Measurements from ENCODE around the gene UBQLN1.

GRCh38 chr9:83708515-83709158 lies 879 bp upstream of the UBQLN1 start:
- no peak for TF ChIP-seq POLR2A (IDR thresholded peaks at IDR 0.05)
- TF ChIP-seq, protein P1, sequence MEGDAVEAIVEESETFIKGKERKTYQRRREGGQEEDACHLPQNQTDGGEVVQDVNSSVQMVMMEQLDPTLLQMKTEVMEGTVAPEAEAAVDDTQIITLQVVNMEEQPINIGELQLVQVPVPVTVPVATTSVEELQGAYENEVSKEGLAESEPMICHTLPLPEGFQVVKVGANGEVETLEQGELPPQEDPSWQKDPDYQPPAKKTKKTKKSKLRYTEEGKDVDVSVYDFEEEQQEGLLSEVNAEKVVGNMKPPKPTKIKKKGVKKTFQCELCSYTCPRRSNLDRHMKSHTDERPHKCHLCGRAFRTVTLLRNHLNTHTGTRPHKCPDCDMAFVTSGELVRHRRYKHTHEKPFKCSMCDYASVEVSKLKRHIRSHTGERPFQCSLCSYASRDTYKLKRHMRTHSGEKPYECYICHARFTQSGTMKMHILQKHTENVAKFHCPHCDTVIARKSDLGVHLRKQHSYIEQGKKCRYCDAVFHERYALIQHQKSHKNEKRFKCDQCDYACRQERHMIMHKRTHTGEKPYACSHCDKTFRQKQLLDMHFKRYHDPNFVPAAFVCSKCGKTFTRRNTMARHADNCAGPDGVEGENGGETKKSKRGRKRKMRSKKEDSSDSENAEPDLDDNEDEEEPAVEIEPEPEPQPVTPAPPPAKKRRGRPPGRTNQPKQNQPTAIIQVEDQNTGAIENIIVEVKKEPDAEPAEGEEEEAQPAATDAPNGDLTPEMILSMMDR (IDR thresholded peaks at IDR 0.05), result peak in 2 of 3 experiments; percentile 15 to 31

Data from testis (tissue), 2 donors.